PC-3 (cell line): Measurements from ENCODE around the gene NCS1.

Source experiments
- EZH2phosphoT487 ChIP-seq: fragments of 300-600 bp; sonication (generic); IDR thresholded peaks from 2 replicates; pipeline ENCODE4 v1.6.1; 2018; ENCODE audit warnings: mild to moderate bottlenecking, antibody characterized with exemption, low read length, borderline replicate concordance
- TF ChIP-seq, protein P1 (sequence below): fragments of 300-600 bp; sonication (generic); conservative IDR thresholded peaks from 2 replicates; pipeline ENCODE4 v1.5.1; 2017; ENCODE audit warnings: antibody characterized with exemption, low read depth, mild to moderate bottlenecking, low read length

DNA sequence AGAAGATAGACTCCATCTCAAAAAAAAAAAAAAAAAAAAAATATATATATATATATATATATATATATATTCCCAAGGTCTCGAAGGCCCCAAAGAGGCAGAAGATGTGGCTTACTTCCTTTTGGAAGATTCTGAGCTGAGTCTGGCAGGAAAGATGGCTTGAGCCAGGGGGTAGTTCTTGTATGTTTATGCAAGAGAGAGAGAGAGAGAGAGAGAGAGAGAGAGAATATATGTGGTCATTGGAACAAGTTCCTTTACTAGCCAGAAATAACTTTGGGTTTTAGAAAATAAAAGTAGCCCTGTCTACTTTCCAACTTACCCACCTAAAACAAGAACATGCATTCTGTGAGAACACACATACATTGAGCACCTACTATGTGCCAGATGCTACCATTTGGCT lies 17.6 kb downstream of the NCS1 start:
- TF ChIP-seq EZH2phosphoT487 = no peak
- TF ChIP-seq, protein P1, sequence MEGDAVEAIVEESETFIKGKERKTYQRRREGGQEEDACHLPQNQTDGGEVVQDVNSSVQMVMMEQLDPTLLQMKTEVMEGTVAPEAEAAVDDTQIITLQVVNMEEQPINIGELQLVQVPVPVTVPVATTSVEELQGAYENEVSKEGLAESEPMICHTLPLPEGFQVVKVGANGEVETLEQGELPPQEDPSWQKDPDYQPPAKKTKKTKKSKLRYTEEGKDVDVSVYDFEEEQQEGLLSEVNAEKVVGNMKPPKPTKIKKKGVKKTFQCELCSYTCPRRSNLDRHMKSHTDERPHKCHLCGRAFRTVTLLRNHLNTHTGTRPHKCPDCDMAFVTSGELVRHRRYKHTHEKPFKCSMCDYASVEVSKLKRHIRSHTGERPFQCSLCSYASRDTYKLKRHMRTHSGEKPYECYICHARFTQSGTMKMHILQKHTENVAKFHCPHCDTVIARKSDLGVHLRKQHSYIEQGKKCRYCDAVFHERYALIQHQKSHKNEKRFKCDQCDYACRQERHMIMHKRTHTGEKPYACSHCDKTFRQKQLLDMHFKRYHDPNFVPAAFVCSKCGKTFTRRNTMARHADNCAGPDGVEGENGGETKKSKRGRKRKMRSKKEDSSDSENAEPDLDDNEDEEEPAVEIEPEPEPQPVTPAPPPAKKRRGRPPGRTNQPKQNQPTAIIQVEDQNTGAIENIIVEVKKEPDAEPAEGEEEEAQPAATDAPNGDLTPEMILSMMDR = no peak
